SU-DHL-6 (cell line): ENCODE measurements around the gene NELL1.

ENCODE experiments used
- H2AFZ ChIP-seq: fragments of 200-600 bp; sonication (generic); 2 replicates; pipeline ENCODE4 v1.6.1; 2014; ENCODE audit warnings: low read depth, mild to moderate bottlenecking, moderate library complexity, mixed read lengths, antibody characterized with exemption, low read length; ENCODE audit not compliant: severe bottlenecking
- H3F3A ChIP-seq: fragments of 200-600 bp; shearing (Covaris generic); 2 replicates; pipeline ENCODE4 v1.6.0; 2016; ENCODE audit warnings: antibody characterized with exemption, mild to moderate bottlenecking; ENCODE audit not compliant: insufficient read depth
- H3K27ac ChIP-seq: fragments of 200-600 bp; sonication (generic); 2 replicates; pipeline ENCODE4 v1.5.1; 2016; ENCODE audit warnings: low read depth, mild to moderate bottlenecking, low read length, moderate library complexity, mixed read lengths
- H3K27me3 ChIP-seq: fragments of 200-600 bp; sonication (generic), shearing (Covaris generic); 2 replicates; pipeline ENCODE4 v1.6.0; 2014; ENCODE audit warnings: mild to moderate bottlenecking, low read length
- H3K36me3 ChIP-seq: fragments of 200-600 bp; sonication (generic); 2 replicates; pipeline ENCODE4 v1.6.1; 2014; ENCODE audit warnings: mild to moderate bottlenecking, low read length, mixed read lengths
- H3K4me2 ChIP-seq: fragments of 300-600, 200-600 bp; shearing (Covaris generic), sonication (generic); 2 replicates; pipeline ENCODE4 v1.6.0; 2014; ENCODE audit warnings: low read length, low read depth, mild to moderate bottlenecking; ENCODE audit not compliant: poor library complexity, severe bottlenecking
- H3K4me3 ChIP-seq: fragments of 200-600 bp; sonication (generic); 2 replicates; pipeline ENCODE4 v1.5.1; 2014; ENCODE audit warnings: antibody characterized with exemption, low read length, mild to moderate bottlenecking, mixed read lengths; ENCODE audit not compliant: insufficient read depth, poor library complexity, severe bottlenecking
- H3K79me2 ChIP-seq: fragments of 200-600 bp; sonication (generic); 2 replicates; pipeline ENCODE4 v1.6.1; 2014; ENCODE audit warnings: mild to moderate bottlenecking, low read length, moderate library complexity; ENCODE audit not compliant: insufficient read depth
- H3K9ac ChIP-seq: fragments of 200-600 bp; sonication (generic); 2 replicates; pipeline ENCODE4 v1.7.0; 2014; ENCODE audit warnings: mild to moderate bottlenecking, low read length
- H3K9me2 ChIP-seq: fragments of 200-600 bp; sonication (generic); replicated peaks from 2 replicates; pipeline ENCODE4 v1.6.1; 2014; ENCODE audit warnings: low read length; ENCODE audit not compliant: insufficient read depth
- H3K9me3 ChIP-seq: fragments of 200-600 bp; sonication (generic); 2 replicates; pipeline ENCODE4 v1.6.1; 2014; ENCODE audit warnings: low read length, mixed read lengths; ENCODE audit not compliant: insufficient read depth
- H4K20me1 ChIP-seq: fragments of 200-600 bp; sonication (generic); 2 replicates; pipeline ENCODE4 v1.6.1; 2014; ENCODE audit warnings: low read depth, mild to moderate bottlenecking, antibody characterized with exemption, low read length, moderate library complexity, mixed read lengths
- EZH2phosphoT487 ChIP-seq: fragments of 200-600 bp; sonication (generic), shearing (Covaris generic); conservative IDR thresholded peaks from 2 replicates; pipeline ENCODE4 v1.6.1; 2018; ENCODE audit warnings: mild to moderate bottlenecking, antibody characterized with exemption, low read length, moderate library complexity, mixed read lengths
- TF ChIP-seq, protein P1 (sequence below): fragments of 200-600 bp; sonication (generic); IDR thresholded peaks from one replicate; pipeline ENCODE4 v1.5.1; 2017; ENCODE audit warnings: antibody characterized with exemption, mild to moderate bottlenecking, low read length, moderate library complexity; ENCODE audit not compliant: insufficient read depth, poor library complexity, severe bottlenecking

NELL1 gene

DNA sequence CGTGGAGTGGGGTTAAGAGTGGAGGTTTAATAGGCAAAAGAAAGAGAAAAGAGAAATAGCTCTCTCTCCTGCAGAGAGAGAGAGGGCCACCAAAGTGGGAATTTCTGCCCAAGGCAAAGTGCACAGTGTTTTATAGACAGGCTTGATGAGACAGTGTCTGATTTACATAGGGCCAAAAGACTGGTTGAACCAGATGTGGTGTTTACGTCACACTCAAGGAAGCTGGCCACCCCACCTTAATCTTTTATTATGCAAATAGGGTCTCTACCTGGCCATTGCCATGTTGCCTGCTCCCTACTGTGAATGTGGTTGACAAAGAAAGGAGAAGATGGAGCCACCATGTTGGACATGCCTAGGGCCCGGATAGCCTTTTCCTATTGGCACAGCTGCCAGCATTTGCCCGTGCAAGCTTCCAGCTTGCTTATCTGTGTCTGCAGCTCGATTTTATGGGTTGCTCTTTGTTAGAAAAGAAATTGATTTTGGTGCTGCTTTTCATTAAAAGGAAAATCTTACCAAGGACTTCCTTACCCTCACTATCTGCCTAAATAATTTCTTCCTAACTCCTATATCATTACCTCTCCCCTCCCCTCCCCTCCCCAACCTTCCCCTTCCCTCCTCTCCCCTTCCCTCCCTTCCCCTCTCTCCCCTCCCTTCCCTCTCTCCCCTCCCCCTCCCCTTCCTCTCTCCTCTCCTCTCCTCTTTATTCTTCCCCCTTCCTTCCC is 436.0 kb downstream of the NELL1 start:
- H3K9me2 ChIP-seq = no peaks in the 10 kb centered on the region
- H3K4me3 ChIP-seq = no peak overlapping the region
- no peak overlapping the region for H2AFZ ChIP-seq
- no peaks in the 10 kb centered on the region for H4K20me1 ChIP-seq
- H3K4me2 ChIP-seq = no peak overlapping the region
- H3F3A ChIP-seq = no peaks in the 10 kb centered on the region
- no peaks in the 10 kb centered on the region for H3K79me2 ChIP-seq
- no peak overlapping the region for H3K27ac ChIP-seq
- H3K9ac ChIP-seq = no peak overlapping the region
- TF ChIP-seq, protein P1, sequence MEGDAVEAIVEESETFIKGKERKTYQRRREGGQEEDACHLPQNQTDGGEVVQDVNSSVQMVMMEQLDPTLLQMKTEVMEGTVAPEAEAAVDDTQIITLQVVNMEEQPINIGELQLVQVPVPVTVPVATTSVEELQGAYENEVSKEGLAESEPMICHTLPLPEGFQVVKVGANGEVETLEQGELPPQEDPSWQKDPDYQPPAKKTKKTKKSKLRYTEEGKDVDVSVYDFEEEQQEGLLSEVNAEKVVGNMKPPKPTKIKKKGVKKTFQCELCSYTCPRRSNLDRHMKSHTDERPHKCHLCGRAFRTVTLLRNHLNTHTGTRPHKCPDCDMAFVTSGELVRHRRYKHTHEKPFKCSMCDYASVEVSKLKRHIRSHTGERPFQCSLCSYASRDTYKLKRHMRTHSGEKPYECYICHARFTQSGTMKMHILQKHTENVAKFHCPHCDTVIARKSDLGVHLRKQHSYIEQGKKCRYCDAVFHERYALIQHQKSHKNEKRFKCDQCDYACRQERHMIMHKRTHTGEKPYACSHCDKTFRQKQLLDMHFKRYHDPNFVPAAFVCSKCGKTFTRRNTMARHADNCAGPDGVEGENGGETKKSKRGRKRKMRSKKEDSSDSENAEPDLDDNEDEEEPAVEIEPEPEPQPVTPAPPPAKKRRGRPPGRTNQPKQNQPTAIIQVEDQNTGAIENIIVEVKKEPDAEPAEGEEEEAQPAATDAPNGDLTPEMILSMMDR = no peak
- no peak for TF ChIP-seq EZH2phosphoT487
- H3K9me3 ChIP-seq = no peaks in the 10 kb centered on the region
- H3K27me3 ChIP-seq = no peaks in the 10 kb centered on the region
- H3K36me3 ChIP-seq = no peaks in the 10 kb centered on the region

DNA sequence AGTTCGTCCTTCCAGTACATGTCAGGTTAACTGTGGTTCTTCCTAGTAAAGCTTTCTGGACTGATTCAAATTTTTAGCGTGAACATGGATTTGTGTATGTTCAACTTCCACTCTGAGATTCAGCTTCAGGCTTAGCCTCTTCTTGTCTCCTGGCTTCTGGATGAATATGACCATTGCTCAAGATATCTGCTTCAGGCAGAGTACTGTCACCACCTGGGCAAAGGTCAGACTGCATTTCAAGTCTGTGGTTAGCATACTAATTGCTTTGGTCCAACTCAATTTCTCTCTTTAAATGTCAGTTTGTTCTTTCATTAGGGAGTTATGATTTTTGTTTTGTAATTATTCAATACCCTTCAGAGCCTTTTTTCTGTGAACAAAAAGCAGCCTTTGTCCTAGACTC is 440.0 kb downstream of the NELL1 start:
- no peaks in the 10 kb centered on the region for H3K9me3 ChIP-seq
- no peaks in the 10 kb centered on the region for H3K27me3 ChIP-seq
- H3F3A ChIP-seq = no peaks in the 10 kb centered on the region
- TF ChIP-seq EZH2phosphoT487 = no peak
- TF ChIP-seq, protein P1 = no peak
- no peak overlapping the region for H3K27ac ChIP-seq
- no peaks in the 10 kb centered on the region for H4K20me1 ChIP-seq
- no peaks in the 10 kb centered on the region for H3K79me2 ChIP-seq
- no peak overlapping the region for H3K4me2 ChIP-seq
- H3K36me3 ChIP-seq = no peaks in the 10 kb centered on the region
- H3K9ac ChIP-seq = no peak overlapping the region
- no peaks in the 10 kb centered on the region for H3K9me2 ChIP-seq
- no peak overlapping the region for H3K4me3 ChIP-seq
- no peak overlapping the region for H2AFZ ChIP-seq

DNA sequence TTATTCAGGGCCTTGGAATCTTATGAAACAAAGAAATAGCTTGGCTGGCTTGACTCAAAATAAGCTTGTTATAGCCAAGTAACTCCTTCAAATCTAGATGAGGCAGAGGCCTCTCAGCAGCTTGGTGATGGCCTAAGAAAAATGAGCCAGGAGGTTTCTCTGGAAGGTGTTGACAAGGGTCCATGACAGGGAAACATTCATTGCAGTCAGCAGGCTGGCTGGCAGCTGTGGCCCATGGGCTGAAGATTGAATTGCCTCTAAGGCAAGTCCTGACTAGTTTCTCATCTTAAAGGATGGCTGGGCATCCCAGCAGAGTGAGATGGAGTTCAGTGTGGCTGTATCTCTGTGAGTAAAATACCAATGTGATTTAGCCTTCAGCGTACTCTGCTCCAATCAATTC is 441.0 kb downstream of the NELL1 start:
- Histone ChIP-seq H3K36me3 (no peaks in the 10 kb centered on the region), H3K4me3 (no peak overlapping the region), H3K27me3 (no peaks in the 10 kb centered on the region), H3K27ac (no peak overlapping the region), H3K9ac (no peak overlapping the region), H4K20me1 (no peaks in the 10 kb centered on the region), H3K79me2 (no peaks in the 10 kb centered on the region), H3K9me2 (no peaks in the 10 kb centered on the region), H3F3A (no peaks in the 10 kb centered on the region), H3K4me2 (no peak overlapping the region), H2AFZ (no peak overlapping the region), H3K9me3 (no peaks in the 10 kb centered on the region)
- TF ChIP-seq, protein P1 = no peak
- TF ChIP-seq EZH2phosphoT487 = no peak
